HG03354 (cell line): ENCODE measurements around the gene TAS2R42.

Source experiments
- ATAC-seq: cut with Tn5 transposase; IDR thresholded peaks from one replicate; pipeline ENCODE4 v1.9.1; 2021; ENCODE audit warnings: mild to moderate bottlenecking; ENCODE audit not compliant: unreplicated experiment, poor library complexity, severe bottlenecking

The TAS2R42 gene

DNA sequence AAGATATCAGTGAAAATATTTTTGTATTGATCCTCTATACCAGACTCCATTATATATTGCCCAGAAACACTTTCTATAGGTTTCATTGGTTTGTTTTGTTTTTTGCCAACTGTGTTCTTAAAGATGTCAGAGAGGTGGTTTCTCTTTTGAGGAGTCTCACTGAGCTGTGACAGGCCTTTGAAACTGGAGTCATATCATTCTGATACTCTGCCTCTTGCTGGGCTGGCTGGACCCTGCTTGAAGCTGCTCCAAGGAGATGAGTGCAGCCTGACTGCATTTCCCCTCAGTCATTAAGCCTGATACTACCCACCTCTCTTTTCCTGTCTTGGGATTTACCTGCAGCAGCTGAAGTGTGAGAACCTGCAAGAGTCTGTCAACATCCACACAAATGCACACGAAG lies 35.9 kb downstream of the TAS2R42 start:
- no peak for ATAC-seq

DNA sequence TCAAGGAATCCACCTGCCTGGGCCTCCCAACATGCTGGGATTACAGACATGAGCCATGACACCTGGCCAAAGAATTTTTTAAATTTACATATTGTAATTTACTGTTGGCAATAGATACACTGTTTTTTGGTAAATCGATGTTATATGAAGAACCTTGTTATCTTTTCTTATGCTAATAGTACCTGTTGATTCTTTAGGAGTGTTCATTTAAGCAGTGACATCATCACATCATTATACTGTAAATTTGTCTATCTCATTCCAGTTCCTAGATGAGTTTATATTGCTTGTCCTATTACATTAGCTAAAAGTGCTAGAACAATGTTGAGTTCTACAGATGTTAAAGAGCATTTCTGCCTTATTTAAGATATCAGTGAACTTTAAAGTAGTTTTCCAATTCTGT lies 39.3 kb downstream of the TAS2R42 start:
- no peak for ATAC-seq

GRCh38 chr12:11144297-11144696 lies 42.4 kb downstream of the TAS2R42 start:
- ATAC-seq: no peak

- no peak for ATAC-seq
Measured at GRCh38 chr12:11143352-11143751, 43.4 kb downstream of the TAS2R42 start.

- ATAC-seq: peak; percentile 46
Measured at GRCh38 chr12:11136075-11136474, 50.7 kb downstream of the TAS2R42 start.
